Osteocyte (in vitro differentiated cells): ENCODE results near the gene NOTUM. TPM values are rescaled to one million over a fixed set of nuclear protein-coding genes. Genes with fewer than 3 reads are reported as not detected.

Experiments
- DNase-seq: peaks from one replicate; pipeline ENCODE4 v3.0.0; 2021; ENCODE audit warnings: mixed read lengths; ENCODE audit not compliant: unreplicated experiment; ENCODE audit errors: extremely low spot score
- H3K27ac Mint-ChIP-seq: one replicate; pipeline ENCODE4 v1.8.0; 2021; ENCODE audit warnings: mild to moderate bottlenecking, mixed read lengths; ENCODE audit not compliant: unreplicated experiment
- H3K27me3 Mint-ChIP-seq: one replicate; pipeline ENCODE4 v1.8.0; 2021; ENCODE audit warnings: mixed read lengths; ENCODE audit not compliant: unreplicated experiment
- H3K36me3 Mint-ChIP-seq: one replicate; pipeline ENCODE4 v1.8.0; 2021; ENCODE audit warnings: mixed read lengths; ENCODE audit not compliant: unreplicated experiment
- H3K4me1 Mint-ChIP-seq: one replicate; pipeline ENCODE4 v1.8.0; 2021; ENCODE audit warnings: mixed read lengths; ENCODE audit not compliant: unreplicated experiment
- H3K4me3 Mint-ChIP-seq: one replicate; pipeline ENCODE4 v1.8.0; 2021; ENCODE audit warnings: mild to moderate bottlenecking, moderate library complexity, mixed read lengths; ENCODE audit not compliant: unreplicated experiment
- H3K9me3 Mint-ChIP-seq: one replicate; pipeline ENCODE4 v1.8.0; 2021; ENCODE audit warnings: mixed read lengths; ENCODE audit not compliant: unreplicated experiment
- CTCF ChIP-seq: fragments of 200-600 bp; sonication (generic); IDR thresholded peaks from 2 replicates; pipeline ENCODE4 v1.5.0; 2021; ENCODE audit warnings: antibody characterized with exemption, mild to moderate bottlenecking, moderate library complexity
- total RNA-seq: library from RNA; stranded (reverse); gene quantifications from 2 replicates; pipeline ENCODE4 v1.2.1, GENCODE V29; 2021

Gene NOTUM
- total RNA-seq, 1 donor from 2014 or later: 0.30 TPM

DNA sequence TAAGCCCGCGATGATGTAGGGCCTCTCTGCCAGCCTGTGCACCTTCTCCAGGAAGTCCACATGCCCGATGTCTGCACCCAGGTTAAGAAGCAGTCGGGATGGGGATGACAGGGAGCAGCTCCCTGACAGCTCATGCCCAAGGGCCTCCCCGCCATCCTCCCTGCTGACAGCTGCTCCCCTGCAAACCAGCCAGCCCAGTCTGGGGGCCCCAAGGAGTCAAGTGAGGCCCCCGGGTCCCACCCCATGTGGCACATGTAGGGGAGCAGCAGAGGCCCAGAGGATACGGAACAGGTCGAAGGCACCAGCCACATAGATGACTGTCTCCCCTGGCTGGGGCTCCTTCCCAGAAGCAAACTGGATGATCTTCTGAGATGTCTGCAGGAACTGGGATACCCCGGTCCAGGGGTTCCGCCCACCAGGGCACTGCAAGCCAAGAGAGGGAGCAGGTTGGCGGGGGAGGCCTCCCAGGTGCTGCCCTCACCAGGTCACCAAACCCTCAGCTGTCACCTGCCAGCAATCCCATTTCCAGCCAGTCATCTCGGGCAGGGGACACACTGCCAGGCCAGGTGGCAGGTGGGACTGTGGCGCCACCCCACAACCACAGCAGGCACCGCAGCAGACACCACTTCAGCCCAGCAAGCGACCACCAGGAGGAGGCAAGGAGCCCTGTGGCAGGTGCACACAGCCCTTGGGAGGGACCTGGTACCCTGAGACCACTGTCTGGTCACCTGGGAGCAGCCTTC is 54.3 kb downstream of the NOTUM start:
- Mint-ChIP-seq H3K9me3 (no peaks in the 10 kb centered on the region), H3K27ac (no peak overlapping the region)
- DNase-seq: no peak

DNA sequence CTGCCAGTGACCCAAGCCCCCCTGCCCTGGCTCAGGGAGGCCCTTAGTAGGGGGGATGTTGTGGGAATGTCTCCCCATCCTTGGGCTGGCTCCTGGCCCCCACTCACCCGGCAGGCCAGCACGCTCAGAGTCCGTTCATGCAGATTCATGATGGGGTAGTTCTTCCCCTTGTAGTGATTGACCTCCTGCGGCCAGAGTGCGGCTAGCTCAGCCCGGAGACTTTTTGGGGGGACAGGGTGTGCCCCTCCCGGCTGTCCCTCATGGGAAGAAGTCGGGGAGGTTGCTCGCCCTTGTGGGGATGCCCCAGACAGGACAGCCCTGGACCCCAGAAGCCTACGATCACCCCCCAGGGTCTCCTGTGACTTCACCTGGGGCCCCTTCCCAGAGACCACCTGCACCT is 55.0 kb downstream of the NOTUM start:
- peaks cover 5% of the 10 kb centered on the region for H3K36me3 Mint-ChIP-seq
- DNase-seq: no peak
- no peak overlapping the region for H3K27ac Mint-ChIP-seq
- H3K4me1 Mint-ChIP-seq: peaks cover 8% of the 10 kb centered on the region
- no peaks in the 10 kb centered on the region for H3K9me3 Mint-ChIP-seq
- no peak for TF ChIP-seq CTCF
- no peak overlapping the region for H3K4me3 Mint-ChIP-seq
- no peaks in the 10 kb centered on the region for H3K27me3 Mint-ChIP-seq

More for the DNA sequence above, 54.3 kb downstream of the NOTUM start:
- Mint-ChIP-seq H3K4me3 (no peak overlapping the region), H3K4me1 (peaks cover 7% of the 10 kb centered on the region), H3K36me3 (peaks cover 5% of the 10 kb centered on the region), H3K27me3 (no peaks in the 10 kb centered on the region)
- no peak for TF ChIP-seq CTCF

GRCh38 chr17:81905424-81905875 is 55.5 kb downstream of the NOTUM start:
- no peaks in the 10 kb centered on the region for H3K27me3 Mint-ChIP-seq
- TF ChIP-seq CTCF: no peak
- DNase-seq: no peak
- peaks cover 8% of the 10 kb centered on the region for H3K4me1 Mint-ChIP-seq
- no peak overlapping the region for H3K4me3 Mint-ChIP-seq
- peaks cover 5% of the 10 kb centered on the region for H3K36me3 Mint-ChIP-seq
- no peak overlapping the region for H3K27ac Mint-ChIP-seq
- no peaks in the 10 kb centered on the region for H3K9me3 Mint-ChIP-seq

GRCh38 chr17:81904600-81905423 is 56.2 kb downstream of the NOTUM start:
- no peaks in the 10 kb centered on the region for H3K27me3 Mint-ChIP-seq
- H3K27ac Mint-ChIP-seq: no peak overlapping the region
- TF ChIP-seq CTCF: no peak
- peaks cover 10% of the 10 kb centered on the region for H3K4me1 Mint-ChIP-seq
- H3K9me3 Mint-ChIP-seq: no peaks in the 10 kb centered on the region
- H3K4me3 Mint-ChIP-seq: no peak overlapping the region
- DNase-seq: no peak
- peaks cover 9% of the 10 kb centered on the region for H3K36me3 Mint-ChIP-seq
